Immature natural killer cell (primary cell): ENCODE results near the gene TRERF1. TPM values are rescaled to one million over a fixed set of nuclear protein-coding genes. Genes with fewer than 3 reads are reported as not detected.
"Not testable (repeated sequence)": the region's sequence is repeated elsewhere in the genome, so short reads cannot be mapped to it uniquely, and the experiment has no call there.

Experiments
- DNase-seq, 3 donors: peaks; one replicate each; pipeline ENCODE4 v3.0.0; 2022; ENCODE audit warnings: mixed read lengths in 1 of 3
- H3K27ac Mint-ChIP-seq, 6 donors: one replicate each; pipeline ENCODE4 v1.8.0; 2020; ENCODE audit warnings: mixed read lengths in 6 of 6, mild to moderate bottlenecking in 5 of 6, inconsistent platforms in 4 of 6, moderate library complexity in 3 of 6
- H3K27me3 Mint-ChIP-seq, 3 donors: one replicate each; pipeline ENCODE4 v1.8.0; 2020 to 2021; ENCODE audit warnings: low read depth in 3 of 3, mild to moderate bottlenecking in 3 of 3, mixed read lengths in 3 of 3, moderate library complexity in 3 of 3, inconsistent platforms in 1 of 3
- H3K36me3 Mint-ChIP-seq, 3 donors: one replicate each; pipeline ENCODE4 v1.8.0; 2020; ENCODE audit warnings: mixed read lengths in 3 of 3, inconsistent platforms in 2 of 3, mild to moderate bottlenecking in 2 of 3
- H3K4me1 Mint-ChIP-seq, 2 donors: one replicate each; pipeline ENCODE4 v1.8.0; 2020; ENCODE audit warnings: inconsistent platforms in 2 of 2, mild to moderate bottlenecking in 2 of 2, mixed read lengths in 2 of 2, moderate library complexity in 1 of 2
- H3K4me3 Mint-ChIP-seq, 5 donors: one replicate each; pipeline ENCODE4 v1.8.0; 2020; ENCODE audit warnings: mild to moderate bottlenecking in 5 of 5, mixed read lengths in 5 of 5, inconsistent platforms in 3 of 5, moderate library complexity in 3 of 5
- H3K9me3 Mint-ChIP-seq, 6 donors: one replicate each; pipeline ENCODE4 v1.8.0; 2020; ENCODE audit warnings: mild to moderate bottlenecking in 6 of 6, mixed read lengths in 6 of 6, inconsistent platforms in 4 of 6, moderate library complexity in 3 of 6
- polyA plus RNA-seq, 3 donors: library from polyadenylated mRNA; unstranded; fragments of 300-500 nt; fragmentation: Illumina TruSeq; gene quantifications; one replicate each; pipeline ENCODE4 v1.2.3, GENCODE V29; 2021

Gene TRERF1
- polyA plus RNA-seq, 3 donors from 2014 or later = 1.5 to 8.8 (median 2.1) TPM

DNA sequence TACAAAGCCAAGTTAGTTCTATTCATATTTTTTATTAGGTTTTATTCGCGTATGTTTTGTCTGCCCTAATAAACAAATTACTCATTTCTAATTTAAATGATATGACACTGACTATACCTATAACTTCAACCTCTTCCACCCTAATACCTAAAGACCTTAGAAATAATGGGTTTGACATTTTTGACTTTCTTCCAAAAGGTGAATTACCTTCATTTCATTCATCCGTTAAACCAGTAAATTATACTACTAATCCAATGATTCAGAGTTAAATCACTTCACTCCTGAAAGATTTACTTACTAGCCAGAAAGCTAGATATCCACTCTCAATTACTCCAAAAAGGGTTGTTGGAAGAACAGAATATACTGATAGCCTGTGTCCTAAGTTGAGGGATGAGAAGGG, 239.3 kb downstream of the TRERF1 start:
- Mint-ChIP-seq H3K27ac (no peak overlapping the region), H3K4me1 (peaks cover 15 to 31% of the 10 kb centered on the region in 2 donors), H3K27me3 (peaks cover 0 to 2% (median under 1%) of the 10 kb centered on the region in 3 donors), H3K36me3 (peaks cover 23 to 38% (median 25%) of the 10 kb centered on the region in 3 donors), H3K4me3 (no peak overlapping the region), H3K9me3 (no peaks in the 10 kb centered on the region)
- no peak for DNase-seq

DNA sequence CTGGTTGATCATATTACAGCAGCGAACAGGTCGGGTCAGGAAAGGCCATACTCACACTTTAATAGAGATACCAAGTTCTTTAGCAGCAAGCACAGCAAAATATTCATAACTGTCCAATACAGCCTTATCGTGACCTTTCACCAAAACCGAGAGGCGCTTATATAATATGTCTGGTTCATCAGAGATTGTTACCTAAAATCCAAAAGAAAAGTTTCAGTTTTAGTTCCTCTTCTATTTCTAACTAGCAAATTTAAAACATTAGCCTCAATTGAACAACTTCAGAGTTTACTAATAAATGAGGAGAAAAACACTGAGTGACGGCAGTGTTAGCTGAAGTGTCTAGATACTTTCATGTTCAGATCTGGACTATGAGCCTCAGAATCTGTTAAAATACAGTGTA, 240.0 kb downstream of the TRERF1 start:
- H3K27me3 Mint-ChIP-seq = peaks cover 0 to 2% (median 0%) of the 10 kb centered on the region in 3 donors
- no peaks in the 10 kb centered on the region for H3K9me3 Mint-ChIP-seq
- DNase-seq = no peak
- H3K27ac Mint-ChIP-seq = no peak overlapping the region
- H3K4me3 Mint-ChIP-seq = no peak overlapping the region
- H3K36me3 Mint-ChIP-seq = peaks cover 23 to 39% (median 25%) of the 10 kb centered on the region in 3 donors
- peaks cover 12 to 25% of the 10 kb centered on the region in 2 donors for H3K4me1 Mint-ChIP-seq

DNA sequence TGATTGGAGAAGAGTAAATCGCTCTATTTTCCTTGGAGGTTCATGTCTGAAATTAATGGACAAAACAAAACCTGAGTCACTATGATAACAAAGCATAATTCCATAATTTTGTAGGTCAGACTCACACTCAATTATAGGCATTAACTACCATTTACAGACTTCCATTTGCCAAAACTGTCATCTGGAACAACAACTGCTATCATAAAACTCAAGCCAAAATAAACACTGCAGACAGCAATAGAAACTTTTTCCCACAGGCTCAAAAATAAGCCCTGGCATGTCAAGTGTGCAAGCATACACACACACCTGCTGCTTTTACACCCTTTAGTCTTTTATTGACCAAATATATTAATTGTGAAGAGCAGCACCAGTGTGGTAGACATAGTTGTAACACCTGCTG, 241.2 kb downstream of the TRERF1 start:
- Mint-ChIP-seq H3K27ac (no peak overlapping the region), H3K27me3 (peaks cover 0 to 2% (median 0%) of the 10 kb centered on the region in 3 donors), H3K9me3 (no peaks in the 10 kb centered on the region), H3K4me3 (no peak overlapping the region), H3K4me1 (peaks cover 2 to 16% of the 10 kb centered on the region in 2 donors), H3K36me3 (peaks cover 24 to 44% (median 25%) of the 10 kb centered on the region in 3 donors)
- DNase-seq = no peak

- peaks cover 20 to 40% (median 25%) of the 10 kb centered on the region in 3 donors for H3K36me3 Mint-ChIP-seq
- not testable (repeated sequence) for H3K27me3 Mint-ChIP-seq, H3K4me1 Mint-ChIP-seq, DNase-seq, H3K4me3 Mint-ChIP-seq, H3K9me3 Mint-ChIP-seq, H3K27ac Mint-ChIP-seq
Measured at GRCh38 chr6:42207559-42207958, 244.2 kb downstream of the TRERF1 start.

- Mint-ChIP-seq H3K27ac (peak overlapping the region in 1 of 6 donors; percentile 16), H3K4me3 (no peak overlapping the region), H3K9me3 (peaks cover 0 to 1% (median 0%) of the 10 kb centered on the region in 6 donors), H3K27me3 (no peaks in the 10 kb centered on the region), H3K36me3 (peaks cover 25 to 29% (median 28%) of the 10 kb centered on the region in 3 donors), H3K4me1 (peaks cover 0 to 3% of the 10 kb centered on the region in 2 donors)
- no peak for DNase-seq
Measured at GRCh38 chr6:42204768-42205282, 246.9 kb downstream of the TRERF1 start.

- Mint-ChIP-seq H3K4me1 (peaks cover 0 to 3% of the 10 kb centered on the region in 2 donors), H3K27me3 (no peaks in the 10 kb centered on the region), H3K36me3 (peaks cover 21 to 24% (median 21%) of the 10 kb centered on the region in 3 donors), H3K27ac (no peak overlapping the region), H3K4me3 (no peak overlapping the region), H3K9me3 (peaks cover 0 to 1% (median 0%) of the 10 kb centered on the region in 6 donors)
- DNase-seq = no peak
Measured at GRCh38 chr6:42203183-42203582, 248.5 kb downstream of the TRERF1 start.

DNA sequence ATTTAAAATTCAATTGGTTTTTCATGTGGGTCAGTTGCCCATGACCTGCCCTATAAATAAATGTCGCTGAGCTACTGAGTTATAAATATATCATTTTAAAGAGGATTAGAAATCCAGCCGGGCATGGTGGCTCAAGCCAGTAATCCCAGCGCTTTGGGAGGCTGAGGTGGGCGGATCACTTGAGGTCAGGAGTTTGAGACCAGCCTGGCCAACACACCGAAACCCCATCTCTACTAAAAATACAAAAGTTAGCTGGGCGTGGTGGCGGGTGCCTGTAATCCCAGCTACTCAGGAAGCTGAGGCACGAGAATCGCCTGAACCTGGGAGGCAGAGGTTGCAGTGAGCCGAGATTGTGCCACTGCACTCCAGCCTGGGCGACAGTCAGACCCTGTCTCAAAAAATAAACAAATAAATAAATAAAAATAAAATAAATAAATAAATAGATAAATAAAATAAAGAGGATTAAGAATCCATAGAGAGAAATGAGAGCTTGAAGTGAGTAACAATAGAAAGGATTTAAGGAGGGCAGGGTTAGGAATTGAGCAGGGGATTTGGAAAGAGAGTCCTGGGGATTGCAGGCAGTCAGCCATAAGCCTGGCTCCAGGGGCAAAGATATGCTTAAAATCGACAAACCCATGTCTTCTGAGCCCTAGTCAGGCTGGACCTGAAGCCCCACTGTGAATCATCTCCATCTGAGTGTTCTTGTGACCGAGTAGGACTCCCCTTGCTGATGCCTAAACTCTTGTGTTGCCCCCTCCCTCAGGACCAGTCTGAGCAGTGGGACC, 249.4 kb downstream of the TRERF1 start:
- not testable (repeated sequence) for H3K4me1 Mint-ChIP-seq, H3K4me3 Mint-ChIP-seq, H3K9me3 Mint-ChIP-seq, H3K27ac Mint-ChIP-seq, DNase-seq, H3K27me3 Mint-ChIP-seq
- H3K36me3 Mint-ChIP-seq = peaks cover 14 to 17% (median 15%) of the 10 kb centered on the region in 3 donors

- Mint-ChIP-seq H3K36me3 (peaks cover 12 to 17% (median 14%) of the 10 kb centered on the region in 3 donors), H3K4me3 (no peak overlapping the region), H3K4me1 (peaks cover 0 to 3% of the 10 kb centered on the region in 2 donors), H3K27me3 (no peaks in the 10 kb centered on the region), H3K27ac (no peak overlapping the region), H3K9me3 (peaks cover 0 to 1% (median 0%) of the 10 kb centered on the region in 6 donors)
- DNase-seq = no peak
Measured at GRCh38 chr6:42201382-42201781, 250.3 kb downstream of the TRERF1 start.

GRCh38 chr6:42200035-42200434, 251.7 kb downstream of the TRERF1 start:
- no peak for DNase-seq
- no peaks in the 10 kb centered on the region for H3K27me3 Mint-ChIP-seq
- H3K4me1 Mint-ChIP-seq = peaks cover 0 to 3% of the 10 kb centered on the region in 2 donors
- H3K9me3 Mint-ChIP-seq = peaks cover 0 to 1% (median 0%) of the 10 kb centered on the region in 6 donors
- peaks cover 7 to 13% (median 9%) of the 10 kb centered on the region in 3 donors for H3K36me3 Mint-ChIP-seq
- H3K4me3 Mint-ChIP-seq = no peak overlapping the region
- H3K27ac Mint-ChIP-seq = no peak overlapping the region

DNA sequence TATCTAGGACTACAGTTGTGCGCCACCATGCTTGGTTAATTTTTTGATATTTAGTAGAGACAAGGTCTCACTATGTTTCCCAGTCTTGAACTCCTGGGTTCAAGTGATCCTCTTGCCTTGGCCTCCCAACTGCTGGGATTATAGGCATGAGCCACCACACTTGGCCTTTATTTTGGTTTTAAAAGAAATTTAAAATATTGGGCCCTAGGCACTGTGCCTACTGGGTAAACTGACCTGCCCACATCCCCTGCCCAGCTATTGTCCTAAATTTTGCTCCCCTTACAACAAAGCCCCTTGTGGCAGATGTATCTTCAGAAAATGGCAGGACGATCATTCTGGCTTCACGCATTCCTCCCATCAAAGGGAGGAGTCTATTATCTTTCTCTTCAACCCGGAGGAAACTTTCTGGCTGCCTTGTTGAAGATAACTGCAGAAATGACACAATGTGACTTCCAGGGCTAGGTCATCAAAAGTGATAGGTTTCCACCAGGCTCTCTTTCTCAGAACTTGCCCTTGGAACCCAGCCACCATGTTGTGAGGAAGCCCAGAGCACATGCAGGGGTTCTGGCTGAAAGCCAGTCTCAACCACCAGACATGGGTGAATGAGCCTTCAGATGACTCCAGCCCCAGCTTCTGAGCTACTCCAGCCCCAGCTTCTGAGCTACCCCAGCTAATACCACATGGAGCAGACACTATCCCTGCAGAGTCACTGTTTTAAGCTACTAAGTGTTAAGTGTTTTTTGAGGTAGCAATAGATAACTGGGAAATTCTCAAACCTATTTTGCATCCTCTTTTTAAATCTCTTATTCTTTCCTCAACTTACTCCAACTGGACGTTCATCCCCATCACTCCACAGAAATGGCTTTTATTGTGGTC, 252.4 kb downstream of the TRERF1 start:
- H3K4me3 Mint-ChIP-seq = no peak overlapping the region

GRCh38 chr6:42197555-42198362, 254.0 kb downstream of the TRERF1 start:
- Mint-ChIP-seq H3K27me3 (no peaks in the 10 kb centered on the region), H3K27ac (no peak overlapping the region), H3K9me3 (peaks cover 0 to 1% (median 0%) of the 10 kb centered on the region in 6 donors), H3K4me3 (no peak overlapping the region), H3K4me1 (peaks cover 0 to 3% of the 10 kb centered on the region in 2 donors), H3K36me3 (peaks cover 9 to 17% (median 12%) of the 10 kb centered on the region in 3 donors)
- peak in 1 of 3 donors; percentile 15 for DNase-seq

More for the DNA sequence above, 252.4 kb downstream of the TRERF1 start:
- no peak for DNase-seq
- Mint-ChIP-seq H3K27ac (no peak overlapping the region), H3K9me3 (peaks cover 0 to 1% (median 0%) of the 10 kb centered on the region in 6 donors), H3K4me1 (peaks cover 0 to 3% of the 10 kb centered on the region in 2 donors), H3K36me3 (peaks cover 7 to 14% (median 9%) of the 10 kb centered on the region in 3 donors), H3K27me3 (no peaks in the 10 kb centered on the region)

DNA sequence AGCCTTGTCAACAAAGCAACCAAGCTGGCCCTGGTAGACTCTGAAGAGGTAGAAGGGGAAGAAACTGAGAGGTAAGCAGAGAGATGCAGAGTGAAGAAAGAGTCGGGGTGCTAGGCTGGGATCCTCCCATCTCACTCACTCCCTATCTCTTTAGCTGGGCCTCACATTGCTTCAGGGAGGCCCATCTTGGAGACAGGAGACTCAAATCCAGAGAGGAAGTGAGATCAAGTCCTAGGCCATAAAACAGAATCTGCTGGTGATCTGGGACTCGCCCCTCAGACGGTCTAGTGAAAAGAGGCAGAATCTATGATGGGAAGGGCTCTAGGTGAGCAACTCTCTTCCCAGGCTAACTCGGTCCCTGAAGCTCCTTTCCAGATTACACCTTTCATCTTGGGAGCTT, 256.3 kb downstream of the TRERF1 start:
- no peaks in the 10 kb centered on the region for H3K27me3 Mint-ChIP-seq
- no peak for DNase-seq

GRCh38 chr6:42194056-42194455, 257.7 kb downstream of the TRERF1 start:
- Mint-ChIP-seq H3K27me3 (no peaks in the 10 kb centered on the region), H3K9me3 (no peaks in the 10 kb centered on the region), H3K36me3 (peaks cover 0 to 11% (median 7%) of the 10 kb centered on the region in 3 donors), H3K4me1 (no peaks in the 10 kb centered on the region), H3K4me3 (no peak overlapping the region), H3K27ac (peak overlapping the region in 1 of 6 donors; percentile 31)
- DNase-seq = no peak

More for the DNA sequence above, 256.3 kb downstream of the TRERF1 start:
- Mint-ChIP-seq H3K36me3 (peaks cover 6 to 15% (median 12%) of the 10 kb centered on the region in 3 donors), H3K9me3 (peaks cover 0 to 1% (median 0%) of the 10 kb centered on the region in 6 donors), H3K4me3 (no peak overlapping the region), H3K27ac (no peak overlapping the region), H3K4me1 (peaks cover 0 to under 1% of the 10 kb centered on the region in 2 donors)
